ENCODE data around the gene PDSS2. TPM values are rescaled to one million over a fixed set of nuclear protein-coding genes. Genes with fewer than 3 reads are reported as not detected.

Gene PDSS2
- total and polyA plus RNA-seq, 12 donors, result 6.4 to 39.8 (median 27.6) TPM

DNA sequence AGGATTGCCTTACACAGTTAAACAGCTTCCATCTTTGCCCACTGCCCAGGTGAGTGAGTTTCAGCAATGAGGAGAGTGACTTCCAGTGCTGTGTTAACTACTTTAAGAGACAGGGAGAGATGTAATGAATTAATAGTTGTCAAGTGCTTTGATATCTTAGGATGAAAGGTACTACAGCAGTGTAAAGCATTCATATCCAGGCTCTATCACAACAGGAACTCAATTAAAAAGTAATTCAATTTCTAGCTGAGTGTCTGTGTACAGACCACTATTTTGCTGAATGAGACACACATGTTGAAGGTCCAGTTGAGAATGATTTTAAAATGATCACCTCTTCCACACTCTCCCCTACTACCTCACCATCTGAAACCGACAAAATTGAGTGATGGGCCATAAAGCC, 273.3 kb downstream of the PDSS2 start:
- 88 to 96% (median 94%) methylated on average over 1 of the region's 1 CpG for WGBS, 4 donors
- no peaks in the 10 kb centered on the region for H3K27me3 ChIP-seq
- intact Hi-C loops (cut with DNase I), result no loop called here
- H3K4me3 ChIP-seq, result no peak overlapping the region
- H3K9me3 ChIP-seq (replicated peaks in 1 of 3), result no peaks in the 10 kb centered on the region
- DNase-seq, result no peak
- TF ChIP-seq POLR2A (IDR thresholded peaks at IDR 0.05), result no peak
- TF ChIP-seq, protein P1, sequence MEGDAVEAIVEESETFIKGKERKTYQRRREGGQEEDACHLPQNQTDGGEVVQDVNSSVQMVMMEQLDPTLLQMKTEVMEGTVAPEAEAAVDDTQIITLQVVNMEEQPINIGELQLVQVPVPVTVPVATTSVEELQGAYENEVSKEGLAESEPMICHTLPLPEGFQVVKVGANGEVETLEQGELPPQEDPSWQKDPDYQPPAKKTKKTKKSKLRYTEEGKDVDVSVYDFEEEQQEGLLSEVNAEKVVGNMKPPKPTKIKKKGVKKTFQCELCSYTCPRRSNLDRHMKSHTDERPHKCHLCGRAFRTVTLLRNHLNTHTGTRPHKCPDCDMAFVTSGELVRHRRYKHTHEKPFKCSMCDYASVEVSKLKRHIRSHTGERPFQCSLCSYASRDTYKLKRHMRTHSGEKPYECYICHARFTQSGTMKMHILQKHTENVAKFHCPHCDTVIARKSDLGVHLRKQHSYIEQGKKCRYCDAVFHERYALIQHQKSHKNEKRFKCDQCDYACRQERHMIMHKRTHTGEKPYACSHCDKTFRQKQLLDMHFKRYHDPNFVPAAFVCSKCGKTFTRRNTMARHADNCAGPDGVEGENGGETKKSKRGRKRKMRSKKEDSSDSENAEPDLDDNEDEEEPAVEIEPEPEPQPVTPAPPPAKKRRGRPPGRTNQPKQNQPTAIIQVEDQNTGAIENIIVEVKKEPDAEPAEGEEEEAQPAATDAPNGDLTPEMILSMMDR (IDR thresholded peaks at IDR 0.05), result no peak
- no peaks in the 10 kb centered on the region for H3K36me3 ChIP-seq (replicated peaks in 1 of 2)
- H3K27ac ChIP-seq, result no peak overlapping the region
- H3K4me1 ChIP-seq (replicated peaks in 1 of 2), result no peaks in the 10 kb centered on the region

- no peak overlapping the region for H3K27ac ChIP-seq
- DNase-seq, result peak; percentile 42 to 76 (median 56)
- no peak overlapping the region for H3K4me3 ChIP-seq
- 35 to 61% (median 52%) methylated on average over 9 of the region's 9 CpGs for WGBS, 4 donors
- intact Hi-C loops (cut with DNase I), result no loop called here
- H3K36me3 ChIP-seq (replicated peaks in 1 of 2), result no peaks in the 10 kb centered on the region
- no peaks in the 10 kb centered on the region for H3K27me3 ChIP-seq
- no peaks in the 10 kb centered on the region for H3K4me1 ChIP-seq (replicated peaks in 1 of 2)
- TF ChIP-seq POLR2A (IDR thresholded peaks at IDR 0.05), result no peak
- TF ChIP-seq, protein P1 (IDR thresholded peaks at IDR 0.05), result peak in 5 of 6 experiments; percentile 37 to 53 (median 44)
- H3K9me3 ChIP-seq (replicated peaks in 1 of 3), result no peaks in the 10 kb centered on the region
Observed at GRCh38 chr6:107185391-107185970, 273.9 kb downstream of the PDSS2 start.

DNA sequence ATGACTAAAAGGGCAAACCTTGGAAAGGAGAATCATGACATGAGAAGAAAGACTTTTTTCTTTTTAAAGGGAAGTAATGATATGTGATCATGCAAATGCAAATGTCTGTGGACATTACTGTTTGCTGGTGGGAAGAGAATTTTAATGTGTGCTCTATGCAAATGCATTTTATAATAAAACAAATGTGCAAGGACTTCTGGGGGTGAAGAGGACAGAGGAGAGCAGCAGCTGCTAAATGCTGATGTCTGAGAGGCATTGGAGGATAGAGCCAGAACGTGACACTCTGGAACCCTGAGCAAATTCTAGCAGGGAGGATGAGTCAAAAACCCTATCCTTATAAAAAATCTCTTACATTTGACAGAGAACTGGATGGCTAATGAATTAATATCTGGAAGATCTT, 274.9 kb downstream of the PDSS2 start:
- 59 to 80% (median 77%) methylated on average over 1 of the region's 1 CpG for WGBS, 4 donors
- Histone ChIP-seq H3K4me1 (replicated peaks in 1 of 2) (no peaks in the 10 kb centered on the region), H3K9me3 (replicated peaks in 1 of 3) (no peaks in the 10 kb centered on the region), H3K27ac (no peak overlapping the region), H3K36me3 (replicated peaks in 1 of 2) (no peaks in the 10 kb centered on the region), H3K4me3 (no peak overlapping the region), H3K27me3 (no peaks in the 10 kb centered on the region)
- TF ChIP-seq, protein P1 (IDR thresholded peaks at IDR 0.05), result no peak
- no peak for TF ChIP-seq POLR2A (IDR thresholded peaks at IDR 0.05)
- no peak for DNase-seq
- intact Hi-C loops (cut with DNase I), result no loop called here

- Histone ChIP-seq H3K27ac (no peak overlapping the region), H3K4me1 (replicated peaks in 1 of 2) (no peaks in the 10 kb centered on the region), H3K4me3 (no peak overlapping the region), H3K9me3 (replicated peaks in 1 of 3) (no peaks in the 10 kb centered on the region), H3K36me3 (replicated peaks in 1 of 2) (no peaks in the 10 kb centered on the region), H3K27me3 (no peaks in the 10 kb centered on the region)
- WGBS, 4 donors, result 92 to 100% (median 94%) methylated on average over 2 of the region's 2 CpGs
- no peak for DNase-seq
- intact Hi-C loops (cut with DNase I), result no loop called here
- TF ChIP-seq, protein P1 (IDR thresholded peaks at IDR 0.05), result no peak
Observed at GRCh38 chr6:107180099-107180498, 279.3 kb downstream of the PDSS2 start.
